NCI-H1436 treated with DMSO at 0.1 percent for 48 hours (cell line): ENCODE data around the gene S1PR3.

Source experiments
- DNase-seq: peaks from one replicate; lab custom pipeline; 2025; lab: John Stamatoyannopoulos, UW

S1PR3 gene

GRCh38 chr9:89038382-89039103, 47.3 kb downstream of the S1PR3 start:
- DNase-seq: no peak

GRCh38 chr9:89039104-89039465, 47.8 kb downstream of the S1PR3 start:
- DNase-seq: no peak

GRCh38 chr9:89039664-89040063, 48.4 kb downstream of the S1PR3 start:
- no peak for DNase-seq

GRCh38 chr9:89042984-89043383, 51.7 kb downstream of the S1PR3 start:
- DNase-seq: no peak

GRCh38 chr9:89044104-89044503, 52.8 kb downstream of the S1PR3 start:
- DNase-seq: no peak

- DNase-seq: no peak
These were observed 53.6 kb downstream of the S1PR3 start for GRCh38 chr9:89044881-89045280.

- no peak for DNase-seq
These were observed 55.6 kb downstream of the S1PR3 start for GRCh38 chr9:89046832-89047231.

- DNase-seq: no peak
These were observed 56.4 kb downstream of the S1PR3 start for GRCh38 chr9:89047667-89048066.

GRCh38 chr9:89048616-89049015, 57.3 kb downstream of the S1PR3 start:
- DNase-seq: no peak

- DNase-seq: no peak
These were observed 58.4 kb downstream of the S1PR3 start for GRCh38 chr9:89049646-89050045.

GRCh38 chr9:89051421-89052025, 60.3 kb downstream of the S1PR3 start:
- no peak for DNase-seq

- DNase-seq: no peak
These were observed 61.3 kb downstream of the S1PR3 start for GRCh38 chr9:89052470-89053097.

- no peak for DNase-seq
These were observed 62.0 kb downstream of the S1PR3 start for GRCh38 chr9:89053301-89053700.
